ENCODE data around the gene KCNIP4. TPM values are rescaled to one million over a fixed set of nuclear protein-coding genes. Genes with fewer than 3 reads are reported as not detected.

KCNIP4 gene
- total and polyA plus RNA-seq, 2 of the 8 experiments (the other 6 are each of a cell fraction or from before 2014, with no cell fraction given) = 0.06 TPM; not detected in 1

DNA sequence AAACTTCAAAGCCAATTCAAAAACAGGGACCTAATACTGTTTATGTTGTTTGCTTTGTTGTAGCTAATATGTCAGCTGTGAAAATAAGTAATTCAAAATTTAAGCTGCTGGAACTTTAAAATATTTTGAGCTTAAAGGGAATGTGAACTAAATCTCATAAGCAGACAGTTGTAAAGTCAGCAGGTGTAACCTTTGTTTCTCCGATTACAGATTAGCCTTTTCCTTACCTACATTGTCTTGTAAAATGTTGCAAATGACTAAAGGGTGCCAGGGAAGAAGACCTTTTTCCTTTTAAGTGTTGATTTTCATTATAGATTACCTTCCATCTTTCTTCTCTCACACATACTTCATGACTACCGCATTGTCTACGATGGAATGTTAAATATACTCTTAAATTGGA is 405.1 kb downstream of the KCNIP4 start (continued):
- TF ChIP-seq CHD7 (IDR thresholded peaks at IDR 0.05; ENCODE audit: insufficient replicate concordance, low read length) (peak; percentile 93), JUN (IDR thresholded peaks at IDR 0.05; ENCODE audit: low read depth, low read length) (no peak), EZH2 (IDR thresholded peaks at IDR 0.05; ENCODE audit: low read depth, low read length, severe bottlenecking) (no peak), BRCA1 (IDR thresholded peaks at IDR 0.05; ENCODE audit: low read depth, low read length) (no peak), CHD1 (IDR thresholded peaks at IDR 0.05; ENCODE audit: low read depth, low read length) (no peak), TCF12 (IDR thresholded peaks at IDR 0.05; ENCODE audit: low read depth, low read length) (0 out of 2 replicates have a peak, but pooled peaks have one; percentile 37), SRF (IDR thresholded peaks at IDR 0.05; ENCODE audit: low read depth, low read length) (no peak), BCL11A (IDR thresholded peaks at IDR 0.05; ENCODE audit: low read depth in 2 of 2, low read length in 2 of 2) (peak in 1 of 2 experiments; percentile 46), RXRA (IDR thresholded peaks at IDR 0.05; ENCODE audit: insufficient read depth, low read depth, low read length) (no peak)
- TF ChIP-seq, protein P1, sequence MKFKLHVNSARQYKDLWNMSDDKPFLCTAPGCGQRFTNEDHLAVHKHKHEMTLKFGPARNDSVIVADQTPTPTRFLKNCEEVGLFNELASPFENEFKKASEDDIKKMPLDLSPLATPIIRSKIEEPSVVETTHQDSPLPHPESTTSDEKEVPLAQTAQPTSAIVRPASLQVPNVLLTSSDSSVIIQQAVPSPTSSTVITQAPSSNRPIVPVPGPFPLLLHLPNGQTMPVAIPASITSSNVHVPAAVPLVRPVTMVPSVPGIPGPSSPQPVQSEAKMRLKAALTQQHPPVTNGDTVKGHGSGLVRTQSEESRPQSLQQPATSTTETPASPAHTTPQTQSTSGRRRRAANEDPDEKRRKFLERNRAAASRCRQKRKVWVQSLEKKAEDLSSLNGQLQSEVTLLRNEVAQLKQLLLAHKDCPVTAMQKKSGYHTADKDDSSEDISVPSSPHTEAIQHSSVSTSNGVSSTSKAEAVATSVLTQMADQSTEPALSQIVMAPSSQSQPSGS (IDR thresholded peaks at IDR 0.05; ENCODE audit: low read length) = no peak

Data from H1 (cell line).